Posterior cingulate gyrus (tissue), 11 donors: Measurements from ENCODE around the gene ZNF235.
"Not testable (repeated sequence)": the region's sequence is repeated elsewhere in the genome, so short reads cannot be mapped to it uniquely, and the experiment has no call there.

ENCODE experiments used
- DNase-seq, 10 donors: peaks; one replicate each; pipeline versions ENCODE4 v3.0.0 to v3.0.0-alpha.2; 2020 to 2021; ENCODE audit warnings: mixed read lengths in 3 of 10
- intact Hi-C: fragments of 100-400 bp; cut with DNase I; formaldehyde crosslinking; loops from one replicate; pipeline ENCODE4 v1.15.1; 2023

Gene ZNF235

DNA sequence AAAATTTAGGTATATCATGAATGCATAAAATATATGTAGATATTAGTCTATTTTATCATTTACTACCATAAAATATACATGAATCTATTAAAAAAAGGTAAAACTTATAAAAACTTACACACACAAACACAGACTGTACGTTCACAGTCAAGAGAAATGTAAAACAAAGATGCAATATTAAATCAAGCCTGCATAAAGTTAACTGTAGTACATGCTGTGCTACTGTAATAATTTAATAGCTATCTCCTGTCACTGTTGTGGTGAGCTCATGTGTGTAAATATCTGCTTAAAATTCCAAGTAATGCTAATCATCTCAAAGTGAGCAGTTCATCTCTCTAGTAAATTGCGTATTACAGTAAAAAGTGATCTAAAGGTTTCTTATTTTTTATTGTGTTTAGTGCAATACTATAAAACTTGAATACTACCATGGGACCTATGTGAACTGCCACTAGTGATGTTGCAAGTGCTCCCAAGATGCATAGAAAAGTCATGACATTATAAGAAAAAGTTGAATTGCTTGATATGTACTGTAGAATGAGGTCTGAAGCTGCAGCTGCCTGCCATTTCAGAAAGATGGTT lies 45.9 kb downstream of the ZNF235 start:
- intact Hi-C loops, result no loop called here
- DNase-seq, result no peak

DNA sequence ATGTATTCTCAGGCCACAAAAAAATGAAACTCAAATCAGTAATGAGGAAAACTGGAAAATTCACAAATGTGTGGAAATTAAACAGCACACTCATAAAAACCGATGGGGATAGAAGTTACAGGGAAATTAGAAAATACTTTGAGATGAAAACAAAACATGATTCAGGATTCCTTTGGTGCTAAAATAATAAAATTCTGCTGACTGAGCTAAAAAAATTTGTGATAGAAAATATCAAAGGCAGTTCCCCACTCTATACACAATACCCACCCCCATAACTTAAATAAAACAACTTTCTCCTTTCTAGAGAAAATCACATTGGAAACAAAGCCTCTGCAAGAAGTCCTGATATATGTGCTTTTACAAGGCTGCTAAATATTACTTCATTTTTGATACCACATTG lies 46.7 kb downstream of the ZNF235 start:
- intact Hi-C loops, result no loop called here
- no peak for DNase-seq

DNA sequence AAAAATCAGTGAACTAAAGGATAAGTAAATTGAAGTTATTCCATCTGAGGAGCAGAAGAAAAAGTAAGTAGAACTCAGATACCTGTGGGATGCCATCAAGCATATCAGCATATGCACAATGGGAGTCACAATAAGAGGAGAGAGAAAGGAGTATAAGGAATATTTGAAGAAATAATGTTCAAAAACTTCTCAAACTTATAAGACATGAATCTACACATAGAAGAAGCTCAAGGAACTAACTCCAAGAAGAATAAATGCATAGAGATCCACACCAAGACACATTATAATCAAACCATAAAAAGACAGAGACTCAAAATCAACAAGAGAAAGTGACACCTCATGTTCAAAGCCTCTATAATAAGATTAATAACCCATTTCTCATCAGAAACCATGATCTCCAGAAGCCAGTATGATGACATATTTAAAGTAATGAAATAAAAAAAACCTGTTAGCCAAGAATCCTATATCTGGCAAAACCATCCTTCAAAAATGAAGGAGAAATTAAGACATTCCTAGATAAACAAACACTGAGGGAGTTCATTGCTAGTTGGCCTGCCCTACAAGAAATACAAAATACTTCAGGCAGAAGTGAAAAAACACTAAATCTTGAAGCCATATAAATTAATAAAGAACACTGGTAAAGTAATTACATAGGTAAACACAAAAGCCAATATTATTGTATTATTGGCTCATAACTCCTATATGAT lies 49.0 kb downstream of the ZNF235 start:
- no peak for DNase-seq

DNA sequence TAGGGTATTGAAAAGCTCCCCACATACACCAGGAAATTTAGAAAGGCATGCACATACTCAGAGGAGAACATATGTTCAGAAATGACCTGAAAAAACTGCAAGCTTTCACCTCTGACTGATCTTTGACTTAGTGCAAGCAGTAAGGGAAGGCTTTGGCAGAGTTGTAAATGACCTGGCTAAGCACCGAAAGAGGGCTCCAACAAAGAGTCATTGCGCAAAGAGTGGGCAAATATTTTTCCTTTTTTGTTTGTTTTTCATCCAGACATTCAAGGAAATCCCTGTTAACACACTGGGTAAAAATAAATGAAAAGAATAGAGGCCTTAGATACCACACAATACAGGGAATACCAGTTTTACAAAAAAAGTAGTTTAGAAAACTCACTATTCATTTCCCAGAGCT lies 50.3 kb downstream of the ZNF235 start:
- intact Hi-C loops, result no loop called here
- DNase-seq, result no peak

More for the DNA sequence above, 49.0 kb downstream of the ZNF235 start:
- intact Hi-C loops, result no loop called here

DNA sequence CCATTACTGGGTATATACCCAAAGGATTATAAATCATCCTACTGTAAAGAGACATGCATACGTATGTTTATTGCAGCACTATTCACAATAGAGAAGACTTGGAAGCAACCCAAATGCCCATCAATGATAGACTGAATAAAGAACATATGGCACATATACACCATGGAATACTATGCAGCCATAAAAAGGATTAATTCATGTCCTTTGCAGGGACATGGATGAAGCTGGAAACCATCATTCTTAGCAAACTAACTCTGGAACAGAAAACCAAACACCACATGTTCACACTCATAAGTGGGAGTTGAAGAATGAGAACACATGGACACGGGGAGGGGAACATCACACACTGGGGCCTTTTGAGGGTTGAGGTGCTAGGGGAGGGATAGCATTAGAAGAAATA lies 51.4 kb downstream of the ZNF235 start:
- intact Hi-C loops, result not testable (repeated sequence)

DNA sequence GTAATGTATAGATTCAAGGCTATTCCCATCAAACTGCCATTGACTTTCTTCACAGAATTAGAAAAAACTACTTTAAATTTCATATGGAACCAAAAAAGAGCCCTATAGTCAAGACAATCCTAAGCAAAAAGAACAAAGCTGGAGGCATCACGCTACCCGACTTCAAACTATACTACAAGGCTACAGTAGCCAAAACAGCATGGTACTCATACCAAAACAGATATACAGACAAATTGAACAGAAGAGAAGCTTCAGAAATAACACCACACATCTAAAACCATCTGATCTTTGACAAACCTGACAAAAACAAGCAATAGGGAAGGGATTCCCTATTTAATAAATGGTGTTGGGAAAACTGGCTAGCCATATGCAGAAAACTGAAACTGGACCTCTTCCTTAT lies 52.5 kb downstream of the ZNF235 start:
- intact Hi-C loops, DNase-seq: not testable (repeated sequence)

More for the DNA sequence above, 51.4 kb downstream of the ZNF235 start:
- not testable (repeated sequence) for DNase-seq

DNA sequence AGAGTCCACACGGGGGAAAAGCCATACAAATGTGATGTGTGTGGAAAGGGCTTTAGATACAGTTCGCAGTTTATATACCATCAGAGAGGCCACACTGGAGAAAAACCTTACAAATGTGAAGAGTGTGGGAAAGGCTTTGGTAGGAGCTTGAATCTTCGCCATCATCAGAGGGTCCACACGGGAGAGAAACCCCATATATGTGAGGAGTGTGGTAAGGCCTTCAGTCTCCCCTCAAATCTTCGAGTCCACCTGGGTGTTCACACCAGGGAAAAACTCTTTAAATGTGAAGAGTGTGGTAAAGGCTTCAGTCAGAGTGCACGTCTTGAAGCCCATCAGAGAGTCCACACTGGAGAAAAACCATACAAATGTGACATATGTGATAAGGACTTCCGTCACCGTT lies 68.4 kb downstream of the ZNF235 start:
- DNase-seq, result no peak
- intact Hi-C loops, result no loop called here
